Stimulated activated memory B cell treated with anti-CD40 and anti-IgM and Interleukin-4, amounts not matched to agents 10 μg/mL and 1 μg/mL and 100 μg/mL, for 72 hours (primary cell): ENCODE data around the gene SGMS1.
"Not testable (repeated sequence)": the region's sequence is repeated elsewhere in the genome, so short reads cannot be mapped to it uniquely, and the experiment has no call there.

Experiments
- ATAC-seq: fragments of 150-1000 bp; cut with Tn5 transposase; 2 replicates; pipeline ENCODE4 v1.10.0; 2021
- H3K27ac Mint-ChIP-seq: one replicate; pipeline ENCODE4 v1.8.0; 2022; ENCODE audit warnings: mild to moderate bottlenecking, mixed read lengths
- H3K27me3 Mint-ChIP-seq: one replicate; pipeline ENCODE4 v1.8.0; 2022; ENCODE audit warnings: mixed read lengths
- H3K36me3 Mint-ChIP-seq: one replicate; pipeline ENCODE4 v1.8.0; 2022; ENCODE audit warnings: mixed read lengths
- H3K4me1 Mint-ChIP-seq: one replicate; pipeline ENCODE4 v1.8.0; 2022; ENCODE audit warnings: mixed read lengths
- H3K4me3 Mint-ChIP-seq: one replicate; pipeline ENCODE4 v1.8.0; 2022; ENCODE audit warnings: mild to moderate bottlenecking, moderate library complexity, mixed read lengths
- H3K9me3 Mint-ChIP-seq: one replicate; pipeline ENCODE4 v1.8.0; 2022; ENCODE audit warnings: mixed read lengths

Gene SGMS1

GRCh38 chr10:50271564-50272250 is 352.0 kb downstream of the SGMS1 start:
- Mint-ChIP-seq H3K36me3 (no peaks in the 10 kb centered on the region), H3K4me3 (no peak overlapping the region), H3K4me1 (peaks cover 17% of the 10 kb centered on the region), H3K9me3 (no peaks in the 10 kb centered on the region), H3K27ac (no peak overlapping the region), H3K27me3 (no peaks in the 10 kb centered on the region)
- ATAC-seq: no peak

GRCh38 chr10:50267877-50268276 is 355.9 kb downstream of the SGMS1 start:
- Mint-ChIP-seq H3K27me3 (peaks cover 21% of the 10 kb centered on the region), H3K4me1 (peaks cover 12% of the 10 kb centered on the region)
- H3K4me3 Mint-ChIP-seq, H3K36me3 Mint-ChIP-seq, H3K9me3 Mint-ChIP-seq, H3K27ac Mint-ChIP-seq, ATAC-seq: not testable (repeated sequence)

GRCh38 chr10:50262625-50263024 is 361.1 kb downstream of the SGMS1 start:
- Mint-ChIP-seq H3K4me1 (peaks cover 35% of the 10 kb centered on the region), H3K27ac (peak overlapping the region; percentile 51), H3K27me3 (peaks cover 27% of the 10 kb centered on the region), H3K4me3 (peak overlapping the region; percentile 54)
- H3K36me3 Mint-ChIP-seq, ATAC-seq, H3K9me3 Mint-ChIP-seq: not testable (repeated sequence)

DNA sequence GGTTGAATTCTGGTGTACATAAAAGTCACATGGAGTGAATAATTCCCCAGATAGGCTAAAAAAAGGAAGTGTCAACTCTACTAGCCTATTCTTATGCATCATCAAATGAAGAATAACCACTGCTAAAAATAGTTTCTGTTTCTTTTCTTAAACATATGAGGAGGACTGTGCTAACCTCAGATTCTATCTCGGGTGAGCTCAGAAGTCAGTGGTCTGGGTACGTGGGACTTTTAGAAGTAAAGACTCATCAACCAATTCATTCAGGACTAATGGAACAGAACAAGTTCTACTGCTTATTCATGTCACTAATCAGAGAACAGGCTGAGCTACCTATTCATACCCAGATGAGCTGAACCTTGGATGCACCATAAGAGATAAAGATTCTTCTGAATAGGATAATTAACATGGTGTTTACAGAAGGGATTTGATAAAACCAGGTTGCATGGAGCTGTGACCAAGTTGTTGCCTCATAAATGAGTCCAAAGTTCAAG is 362.9 kb downstream of the SGMS1 start:
- H3K4me1 Mint-ChIP-seq: peaks cover 35% of the 10 kb centered on the region
- ATAC-seq: peak; percentile 99
- peaks cover 27% of the 10 kb centered on the region for H3K27me3 Mint-ChIP-seq
- peaks cover 9% of the 10 kb centered on the region for H3K36me3 Mint-ChIP-seq
- peak overlapping the region; percentile 37 for H3K27ac Mint-ChIP-seq
- peaks cover 3% of the 10 kb centered on the region for H3K9me3 Mint-ChIP-seq
- H3K4me3 Mint-ChIP-seq: no peak overlapping the region
